Thyroid gland (tissue), 4 donors: ENCODE results near the gene SIRPA.

Experiments used
- POLR2A ChIP-seq, 2 donors: fragments of 450-650 bp; IDR thresholded peaks; one replicate each; pipeline ENCODE4 v1.6.1; 2017; ENCODE audit warnings: antibody characterized with exemption in 2 of 2, mild to moderate bottlenecking in 2 of 2, moderate library complexity in 1 of 2
- TF ChIP-seq, protein P1 (sequence below), 6 experiments: fragments of 200-600 bp in 3 of 6; fragments of 450-650 bp in 3 of 6; sonication (generic) in 3 of 6; IDR thresholded peaks; one replicate each; pipeline ENCODE4 v1.5.1; 2016 to 2019; ENCODE audit warnings: antibody characterized with exemption in 6 of 6, mild to moderate bottlenecking in 2 of 6, inconsistent platforms in 1 of 6, moderate library complexity in 1 of 6

DNA sequence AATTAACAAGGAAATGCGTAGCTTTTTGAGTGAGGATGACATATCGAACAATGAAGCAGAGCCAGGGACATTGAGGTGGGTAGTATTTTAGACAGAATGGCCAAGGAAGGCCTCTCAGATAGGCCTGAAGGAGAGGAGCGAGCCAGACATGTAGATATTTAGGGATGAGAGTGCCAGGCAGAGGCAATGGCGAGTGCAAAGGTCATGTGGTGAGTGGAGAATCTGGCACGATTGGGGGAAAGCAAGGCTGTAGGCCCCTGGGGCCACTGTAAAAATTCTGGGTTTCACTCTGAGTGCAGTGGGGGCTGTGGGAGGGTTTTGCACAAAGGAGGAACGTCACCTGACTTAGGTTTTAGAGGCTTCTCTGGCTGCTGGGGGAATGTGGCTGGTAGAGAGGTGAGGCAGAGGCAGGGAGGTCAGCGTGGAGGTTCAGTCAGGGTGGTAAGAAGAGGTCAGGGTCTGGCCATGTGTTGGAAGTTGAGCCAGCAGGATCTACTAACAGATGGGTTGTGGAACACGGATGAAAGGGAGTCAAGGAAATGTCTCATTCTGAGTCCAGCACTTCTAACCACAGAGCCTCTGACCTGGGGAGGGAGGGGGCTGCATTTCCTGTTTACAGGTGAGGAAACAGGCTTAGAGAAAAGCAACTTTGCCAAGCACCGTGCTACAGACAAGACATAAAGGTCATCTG, 11.3 kb downstream of the SIRPA start:
- TF ChIP-seq, protein P1, sequence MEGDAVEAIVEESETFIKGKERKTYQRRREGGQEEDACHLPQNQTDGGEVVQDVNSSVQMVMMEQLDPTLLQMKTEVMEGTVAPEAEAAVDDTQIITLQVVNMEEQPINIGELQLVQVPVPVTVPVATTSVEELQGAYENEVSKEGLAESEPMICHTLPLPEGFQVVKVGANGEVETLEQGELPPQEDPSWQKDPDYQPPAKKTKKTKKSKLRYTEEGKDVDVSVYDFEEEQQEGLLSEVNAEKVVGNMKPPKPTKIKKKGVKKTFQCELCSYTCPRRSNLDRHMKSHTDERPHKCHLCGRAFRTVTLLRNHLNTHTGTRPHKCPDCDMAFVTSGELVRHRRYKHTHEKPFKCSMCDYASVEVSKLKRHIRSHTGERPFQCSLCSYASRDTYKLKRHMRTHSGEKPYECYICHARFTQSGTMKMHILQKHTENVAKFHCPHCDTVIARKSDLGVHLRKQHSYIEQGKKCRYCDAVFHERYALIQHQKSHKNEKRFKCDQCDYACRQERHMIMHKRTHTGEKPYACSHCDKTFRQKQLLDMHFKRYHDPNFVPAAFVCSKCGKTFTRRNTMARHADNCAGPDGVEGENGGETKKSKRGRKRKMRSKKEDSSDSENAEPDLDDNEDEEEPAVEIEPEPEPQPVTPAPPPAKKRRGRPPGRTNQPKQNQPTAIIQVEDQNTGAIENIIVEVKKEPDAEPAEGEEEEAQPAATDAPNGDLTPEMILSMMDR (IDR thresholded peaks at IDR 0.05): no peak
- no peak for TF ChIP-seq POLR2A (IDR thresholded peaks at IDR 0.05)
